ENCODE results near the gene OBSCN. TPM values are rescaled to one million over a fixed set of nuclear protein-coding genes. Genes with fewer than 3 reads are reported as not detected.

OBSCN gene
- polyA plus RNA-seq, 1 donor from 2014 or later, result 2.3 TPM

- peaks cover 13 to 14% (median 14%) of the 10 kb centered on the region in 3 donors for H3K4me1 Mint-ChIP-seq
- no peak overlapping the region for H3K4me3 Mint-ChIP-seq
- no peaks in the 10 kb centered on the region for H3K27me3 Mint-ChIP-seq
- H3K27ac Mint-ChIP-seq, result no peak overlapping the region
- H3K9me3 Mint-ChIP-seq, result no peaks in the 10 kb centered on the region
- H3K36me3 Mint-ChIP-seq, result peaks cover 3% of the 10 kb centered on the region
These were observed 191.8 kb downstream of the OBSCN start for GRCh38 chr1:228399531-228400236.

DNA sequence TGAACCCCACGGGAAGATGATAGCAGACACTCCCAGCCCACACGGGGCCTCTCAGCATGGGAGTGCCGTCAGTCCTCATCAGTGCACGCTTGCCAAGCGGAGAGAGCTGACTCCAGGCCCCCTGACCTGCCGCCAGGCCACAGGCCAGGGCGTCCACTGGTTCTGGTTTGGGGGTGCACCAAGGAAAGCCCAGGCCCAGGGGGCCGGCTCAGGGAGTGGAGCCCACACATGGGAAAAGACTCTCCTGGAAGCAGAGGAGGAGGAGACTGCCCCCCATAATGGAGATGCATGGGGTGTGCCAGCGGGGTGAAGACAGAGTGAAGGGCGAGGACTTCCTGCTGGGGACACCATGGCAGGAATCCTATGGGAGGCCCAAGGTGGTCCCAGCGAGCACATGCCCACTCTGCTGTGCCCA is 192.4 kb downstream of the OBSCN start:
- peaks cover 18 to 20% (median 18%) of the 10 kb centered on the region in 3 donors for H3K4me1 Mint-ChIP-seq
- peaks cover 3% of the 10 kb centered on the region for H3K36me3 Mint-ChIP-seq
- no peaks in the 10 kb centered on the region for H3K27me3 Mint-ChIP-seq
- H3K9me3 Mint-ChIP-seq, result no peaks in the 10 kb centered on the region
- H3K4me3 Mint-ChIP-seq, result no peak overlapping the region
- H3K27ac Mint-ChIP-seq, result no peak overlapping the region

- peaks cover 19 to 21% (median 20%) of the 10 kb centered on the region in 3 donors for H3K4me1 Mint-ChIP-seq
- H3K27ac Mint-ChIP-seq, result peak overlapping the region in 1 of 3 donors; percentile 70
- no peak overlapping the region for H3K4me3 Mint-ChIP-seq
- no peaks in the 10 kb centered on the region for H3K27me3 Mint-ChIP-seq
- H3K9me3 Mint-ChIP-seq, result no peaks in the 10 kb centered on the region
- H3K36me3 Mint-ChIP-seq, result peaks cover 2% of the 10 kb centered on the region
These were observed 193.0 kb downstream of the OBSCN start for GRCh38 chr1:228400692-228401454.

DNA sequence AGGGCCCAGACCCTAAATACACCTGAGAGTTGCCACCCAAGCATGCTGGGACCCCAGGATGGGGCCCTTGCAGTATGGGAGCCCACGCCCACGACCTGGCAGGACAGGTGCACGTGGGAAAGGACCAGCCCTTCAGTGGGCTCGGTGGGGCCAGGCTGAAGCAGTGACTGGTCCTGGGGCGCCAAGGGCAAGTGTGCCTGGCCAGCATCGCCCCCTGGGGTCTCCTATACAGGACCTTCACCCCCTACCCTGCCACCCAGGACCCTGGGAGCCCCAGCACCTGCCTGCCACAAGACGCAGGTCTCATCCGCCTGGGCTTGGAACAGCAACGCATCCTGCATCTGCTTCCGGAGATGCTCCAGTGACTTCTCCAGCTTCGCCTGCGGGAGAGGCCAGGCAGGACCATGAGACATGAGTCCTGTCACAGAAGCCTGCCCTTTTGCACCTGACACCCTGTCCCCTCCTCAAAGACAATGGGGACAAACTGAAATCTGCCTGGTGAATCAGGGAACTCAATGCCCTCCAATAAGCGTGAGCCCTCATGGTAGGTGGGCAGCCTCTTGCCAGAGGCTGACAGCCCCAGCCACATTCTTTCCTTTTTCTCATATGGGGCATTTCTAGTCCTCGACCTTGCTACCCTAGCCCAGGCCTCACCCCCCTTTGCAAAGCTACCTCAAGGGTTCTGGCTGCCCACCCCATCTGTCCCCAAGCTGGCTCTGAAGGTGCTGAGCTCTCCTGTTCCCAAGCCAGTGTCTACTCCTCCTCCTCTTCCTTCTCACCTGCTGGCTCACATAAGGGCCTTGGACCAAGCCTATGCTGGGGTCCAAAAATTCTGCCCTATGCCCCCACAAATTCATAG is 194.2 kb downstream of the OBSCN start:
- no peaks in the 10 kb centered on the region for H3K9me3 Mint-ChIP-seq
- peaks cover 2% of the 10 kb centered on the region for H3K36me3 Mint-ChIP-seq
- H3K27me3 Mint-ChIP-seq, result no peaks in the 10 kb centered on the region
- peaks cover 19 to 21% (median 20%) of the 10 kb centered on the region in 3 donors for H3K4me1 Mint-ChIP-seq
- H3K4me3 Mint-ChIP-seq, result no peak overlapping the region
- H3K27ac Mint-ChIP-seq, result peak overlapping the region in 1 of 3 donors; percentile 70

- Mint-ChIP-seq H3K36me3 (peaks cover 2% of the 10 kb centered on the region), H3K9me3 (no peaks in the 10 kb centered on the region), H3K27ac (peak overlapping the region in 1 of 3 donors; percentile 57), H3K4me3 (peak overlapping the region in 1 of 4 donors; percentile 8), H3K27me3 (no peaks in the 10 kb centered on the region), H3K4me1 (peaks cover 19 to 21% (median 20%) of the 10 kb centered on the region in 3 donors)
These were observed 194.8 kb downstream of the OBSCN start for GRCh38 chr1:228402641-228403025.

- H3K9me3 Mint-ChIP-seq, result no peaks in the 10 kb centered on the region
- no peaks in the 10 kb centered on the region for H3K27me3 Mint-ChIP-seq
- H3K27ac Mint-ChIP-seq, result peak overlapping the region in 1 of 3 donors; percentile 57
- no peak overlapping the region for H3K4me3 Mint-ChIP-seq
- H3K4me1 Mint-ChIP-seq, result peaks cover 19 to 25% (median 20%) of the 10 kb centered on the region in 3 donors
- H3K36me3 Mint-ChIP-seq, result peaks cover 2% of the 10 kb centered on the region
These were observed 195.4 kb downstream of the OBSCN start for GRCh38 chr1:228403231-228403631.

GRCh38 chr1:228404107-228404720 is 196.4 kb downstream of the OBSCN start:
- H3K27ac Mint-ChIP-seq, result peak overlapping the region; percentile 3 to 88 (median 39)
- H3K4me1 Mint-ChIP-seq, result peaks cover 20 to 25% (median 20%) of the 10 kb centered on the region in 3 donors

GRCh38 chr1:228405200-228405978 is 197.5 kb downstream of the OBSCN start:
- peaks cover 20 to 25% (median 22%) of the 10 kb centered on the region in 3 donors for H3K4me1 Mint-ChIP-seq

More at GRCh38 chr1:228404107-228404720, 196.4 kb downstream of the OBSCN start:
- Mint-ChIP-seq H3K4me3 (peak overlapping the region; percentile 64 to 93 (median 72)), H3K36me3 (peaks cover 2% of the 10 kb centered on the region), H3K9me3 (no peaks in the 10 kb centered on the region), H3K27me3 (no peaks in the 10 kb centered on the region)

GRCh38 chr1:228405979-228406228 is 198.1 kb downstream of the OBSCN start:
- Mint-ChIP-seq H3K9me3 (no peaks in the 10 kb centered on the region), H3K36me3 (peaks cover 2% of the 10 kb centered on the region), H3K27me3 (no peaks in the 10 kb centered on the region), H3K4me3 (peak overlapping the region; percentile 86 to 97 (median 95)), H3K27ac (peak overlapping the region; percentile 81 to 96 (median 88)), H3K4me1 (peaks cover 20 to 25% (median 22%) of the 10 kb centered on the region in 3 donors)

More at GRCh38 chr1:228405200-228405978, 197.5 kb downstream of the OBSCN start:
- peaks cover 2% of the 10 kb centered on the region for H3K36me3 Mint-ChIP-seq
- H3K4me3 Mint-ChIP-seq, result peak overlapping the region; percentile 86 to 97 (median 95)
- peak overlapping the region; percentile 81 to 96 (median 88) for H3K27ac Mint-ChIP-seq
- H3K27me3 Mint-ChIP-seq, result no peaks in the 10 kb centered on the region
- H3K9me3 Mint-ChIP-seq, result no peaks in the 10 kb centered on the region

DNA sequence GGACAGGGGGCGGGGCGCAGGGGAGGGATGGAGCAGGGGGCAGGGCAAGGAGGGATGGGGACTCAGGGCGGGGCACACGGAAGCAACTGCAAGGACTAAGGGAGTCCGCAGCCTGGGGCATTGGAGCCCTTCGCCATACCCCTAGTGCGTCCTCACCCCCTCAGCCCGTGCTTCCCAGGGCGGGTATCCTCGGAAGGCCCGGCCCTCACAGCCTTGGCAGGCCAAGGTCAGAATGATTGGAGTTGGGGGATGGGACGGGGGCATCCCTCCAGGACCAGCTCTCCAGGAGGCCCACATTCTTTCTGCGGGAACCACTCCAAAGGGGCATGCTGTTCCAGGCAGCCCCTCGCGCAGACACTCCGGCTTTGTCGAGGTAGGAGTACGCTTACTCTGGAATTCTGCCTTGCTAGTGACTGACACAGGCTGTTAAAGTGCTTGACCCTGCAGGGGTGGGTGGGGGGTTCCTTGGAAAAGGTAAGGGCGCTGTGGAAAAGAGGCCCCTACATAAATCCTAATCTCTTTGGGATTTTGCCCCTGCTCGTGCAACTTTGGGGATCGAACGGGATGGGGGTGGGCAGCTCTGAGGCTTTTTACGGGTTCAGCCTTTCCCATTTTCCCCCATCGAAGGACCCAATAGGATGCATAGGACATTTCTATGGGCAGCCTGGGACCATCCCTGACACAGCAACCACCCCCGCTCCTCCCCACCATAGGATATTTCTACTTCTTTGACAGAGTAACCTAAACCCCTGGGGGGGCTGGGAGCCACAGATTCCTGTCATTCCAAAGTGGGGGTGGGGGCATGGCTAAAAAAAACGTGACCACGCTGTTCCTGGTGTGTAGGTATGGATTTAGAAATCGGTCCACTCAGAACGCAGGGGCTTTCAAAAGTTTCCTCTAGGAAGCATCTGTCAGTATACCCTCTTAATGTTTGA is 199.5 kb downstream of the OBSCN start:
- peak overlapping the region; percentile 86 to 93 (median 92) for H3K4me3 Mint-ChIP-seq
- no peaks in the 10 kb centered on the region for H3K9me3 Mint-ChIP-seq
- H3K27ac Mint-ChIP-seq, result peak overlapping the region; percentile 23 to 96 (median 88)
- peaks cover 2% of the 10 kb centered on the region for H3K36me3 Mint-ChIP-seq
- peaks cover 20 to 25% (median 21%) of the 10 kb centered on the region in 3 donors for H3K4me1 Mint-ChIP-seq
- H3K27me3 Mint-ChIP-seq, result no peaks in the 10 kb centered on the region

- H3K36me3 Mint-ChIP-seq, result peaks cover 2% of the 10 kb centered on the region
- peak overlapping the region; percentile 41 to 93 (median 62) for H3K4me3 Mint-ChIP-seq
- H3K9me3 Mint-ChIP-seq, result no peaks in the 10 kb centered on the region
- H3K27ac Mint-ChIP-seq, result peak overlapping the region in 1 of 3 donors; percentile 88
- H3K4me1 Mint-ChIP-seq, result peaks cover 15 to 23% (median 18%) of the 10 kb centered on the region in 3 donors
- no peaks in the 10 kb centered on the region for H3K27me3 Mint-ChIP-seq
These were observed 200.4 kb downstream of the OBSCN start for GRCh38 chr1:228408041-228408868.

All from IgD-negative memory B cell (primary cell).